CD14-positive monocyte (primary cell): Measurements from ENCODE around the gene MTTP. TPM values are rescaled to one million over a fixed set of nuclear protein-coding genes. Genes with fewer than 3 reads are reported as not detected.

ENCODE experiments used
- DNase-seq, 3 donors: peaks; one replicate each; pipeline ENCODE4 v3.0.0-alpha.2; 2011 to 2022
- H2AFZ ChIP-seq: 2 replicates; pipeline ENCODE4 v1.6.0; 2012; ENCODE audit warnings: mild to moderate bottlenecking, low read depth, low read length, inconsistent platforms; ENCODE audit not compliant: insufficient read depth, poor library complexity, severe bottlenecking
- H3K27ac ChIP-seq, 2 donors: 1 replicate in 1 of 2; 2 replicates in 1 of 2; pipeline ENCODE4 v1.5.1; 2012 to 2013; ENCODE audit warnings: low read length in 2 of 2, control low read depth in 1 of 2, inconsistent platforms in 1 of 2, low read depth in 1 of 2, mild to moderate bottlenecking in 1 of 2
- H3K27me3 ChIP-seq, 2 donors: one replicate each; pipeline versions ENCODE4 v1.6.0 to v1.6.1; 2011 to 2013; ENCODE audit warnings: low read length in 2 of 2; ENCODE audit not compliant: control insufficient read depth in 2 of 2, insufficient read depth in 2 of 2
- H3K36me3 ChIP-seq, 2 donors: replicated peaks in 1 of 2; 1 replicate in 1 of 2; 2 replicates in 1 of 2; pipeline versions ENCODE4 v1.5.1 to v1.6.1; 2012 to 2013; ENCODE audit warnings: low read length in 2 of 2, control low read depth in 1 of 2, inconsistent platforms in 1 of 2, mild to moderate bottlenecking in 1 of 2; ENCODE audit not compliant: insufficient read depth in 2 of 2, control insufficient read depth in 1 of 2
- H3K4me1 ChIP-seq, 2 donors: 1 replicate in 1 of 2; 2 replicates in 1 of 2; pipeline versions ENCODE4 v1.5.1 to v1.6.1; 2012 to 2013; ENCODE audit warnings: low read length in 2 of 2, control low read depth in 1 of 2, inconsistent platforms in 1 of 2, mild to moderate bottlenecking in 1 of 2, moderate library complexity in 1 of 2; ENCODE audit not compliant: insufficient read depth in 2 of 2, control insufficient read depth in 1 of 2
- H3K4me2 ChIP-seq: replicated peaks from 2 replicates; pipeline ENCODE3; 2012; ENCODE audit warnings: low read length, moderate library complexity, mild to moderate bottlenecking; ENCODE audit not compliant: poor library complexity, severe bottlenecking; ENCODE audit errors: extremely low read depth
- H3K4me3 ChIP-seq, 3 experiments: fragments of 200-600 bp in 1 of 3; sonication (generic) in 1 of 3; replicated peaks in 1 of 3; 1 replicate in 2 of 3; 2 replicates in 1 of 3; pipeline ENCODE4 v1.5.1; 2011 to 2013; ENCODE audit warnings: low read length in 3 of 3, mild to moderate bottlenecking in 3 of 3, control low read depth in 2 of 3, low read depth in 2 of 3, inconsistent platforms in 1 of 3, moderate library complexity in 1 of 3
- H3K79me2 ChIP-seq: 2 replicates; pipeline ENCODE4 v1.6.0; 2012; ENCODE audit warnings: mild to moderate bottlenecking, control low read depth, inconsistent platforms, low read length, moderate library complexity; ENCODE audit not compliant: insufficient read depth
- H3K9ac ChIP-seq: 2 replicates; pipeline ENCODE4 v1.6.0; 2017; ENCODE audit warnings: low read length, mild to moderate bottlenecking; ENCODE audit not compliant: insufficient read depth, poor library complexity, severe bottlenecking
- H3K9me3 ChIP-seq, 2 donors: replicated peaks in 1 of 2; 1 replicate in 1 of 2; 2 replicates in 1 of 2; pipeline versions ENCODE4 v1.5.1 to v1.6.1; 2012 to 2013; ENCODE audit warnings: low read length in 2 of 2, control low read depth in 1 of 2; ENCODE audit not compliant: control insufficient read depth in 1 of 2, insufficient read depth in 1 of 2
- H4K20me1 ChIP-seq: 2 replicates; pipeline ENCODE4 v1.6.0; 2012; ENCODE audit warnings: mild to moderate bottlenecking, low read length, control low read depth, moderate library complexity; ENCODE audit not compliant: insufficient read depth
- H3K27ac Mint-ChIP-seq, 7 donors: one replicate each; pipeline ENCODE4 v1.8.0; 2020; ENCODE audit warnings: mild to moderate bottlenecking in 7 of 7, mixed read lengths in 7 of 7, moderate library complexity in 6 of 7, inconsistent platforms in 2 of 7
- H3K27me3 Mint-ChIP-seq, 3 donors: one replicate each; pipeline ENCODE4 v1.8.0; 2021 to 2022; ENCODE audit warnings: low read depth in 3 of 3, mild to moderate bottlenecking in 3 of 3, mixed read lengths in 3 of 3, moderate library complexity in 3 of 3, inconsistent platforms in 1 of 3
- H3K36me3 Mint-ChIP-seq, 2 donors: one replicate each; pipeline ENCODE4 v1.8.0; 2020; ENCODE audit warnings: mixed read lengths in 2 of 2, inconsistent platforms in 1 of 2, mild to moderate bottlenecking in 1 of 2
- H3K4me1 Mint-ChIP-seq: one replicate; pipeline ENCODE4 v1.8.0; 2020; ENCODE audit warnings: mild to moderate bottlenecking, mixed read lengths
- H3K4me3 Mint-ChIP-seq, 2 donors: one replicate each; pipeline ENCODE4 v1.8.0; 2020; ENCODE audit warnings: mild to moderate bottlenecking in 2 of 2, mixed read lengths in 2 of 2, moderate library complexity in 1 of 2
- H3K9me3 Mint-ChIP-seq, 7 donors: one replicate each; pipeline ENCODE4 v1.8.0; 2020 to 2022; ENCODE audit warnings: mixed read lengths in 7 of 7, mild to moderate bottlenecking in 6 of 7, moderate library complexity in 6 of 7, inconsistent platforms in 2 of 7
- WGBS: methylation state at CpG from one replicate; pipeline ENCODE4 v1.1.5; 2013; ENCODE audit warnings: missing lambda C conversion rate; ENCODE audit not compliant: insufficient coverage; 5-methylcytosine and 5-hydroxymethylcytosine counted together
- intact Hi-C, 2 donors: fragments of 100-400 bp; cut with micrococcal nuclease; formaldehyde crosslinking; loops; one replicate each; pipeline versions ENCODE4 v1.15.0 to v1.15.1; 2023
- polyA plus RNA-seq, 3 donors: library from polyadenylated mRNA; depleted of rRNA in 1 of 3; unstranded in 2 of 3; stranded (reverse) in 1 of 3; fragments of 300-500 nt in 2 of 3; fragments of >200 nt in 1 of 3; fragmentation: Illumina TruSeq in 2 of 3; gene quantifications; 1 replicate in 2 of 3; 2 replicates in 1 of 3; pipeline ENCODE4 v1.2.3, GENCODE V29; 2012 to 2021
- TF ChIP-seq, protein P1 (sequence below): fragments of 200-600 bp; IDR thresholded peaks from one replicate; pipeline ENCODE4 v1.8.0; 2022; ENCODE audit warnings: antibody characterized with exemption, mild to moderate bottlenecking

MTTP gene
- polyA plus RNA-seq, 3 donors = not detected

- WGBS = 80% methylated on average over 3 of the region's 4 CpGs
- Mint-ChIP-seq H3K27ac (no peak overlapping the region), H3K4me1 (no peaks in the 10 kb centered on the region)
Observed at GRCh38 chr4:99624141-99624719, 49.6 kb downstream of the MTTP start.

DNA sequence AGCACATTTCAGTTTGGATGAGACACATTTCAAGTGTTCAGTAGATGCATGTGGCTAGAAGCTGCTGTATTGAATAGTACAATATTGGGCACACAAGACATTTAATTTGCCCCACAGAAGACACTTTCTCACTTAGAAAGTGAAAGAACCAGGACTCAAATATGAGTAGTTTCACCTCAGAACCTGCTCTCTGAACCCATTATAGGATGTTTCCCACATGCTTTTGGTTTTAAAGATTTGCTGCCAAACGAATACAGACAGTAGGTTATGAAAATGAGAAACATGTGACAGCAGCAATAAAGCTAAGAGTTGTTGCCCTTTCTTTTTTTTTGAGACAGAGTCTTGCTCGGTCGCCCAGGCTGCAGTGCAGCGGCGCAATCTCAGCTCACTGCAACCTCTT is 50.7 kb downstream of the MTTP start:
- no peaks in the 10 kb centered on the region for H3K79me2 ChIP-seq
- H3K4me2 ChIP-seq = no peak overlapping the region
- no peaks in the 10 kb centered on the region for H3K4me1 ChIP-seq
- no peaks in the 10 kb centered on the region for H3K4me1 Mint-ChIP-seq
- H3K36me3 Mint-ChIP-seq = no peaks in the 10 kb centered on the region
- intact Hi-C loops = no loop called here
- no peak overlapping the region for H3K27ac ChIP-seq
- H3K36me3 ChIP-seq = no peaks in the 10 kb centered on the region
- no peaks in the 10 kb centered on the region for H3K9me3 ChIP-seq
- H3K9ac ChIP-seq = no peak overlapping the region
- H3K27me3 Mint-ChIP-seq = peaks cover 0 to 1% (median 0%) of the 10 kb centered on the region in 3 donors
- WGBS = no CpG with 5 or more reads among the region's 5 CpGs
- H4K20me1 ChIP-seq = no peaks in the 10 kb centered on the region
- DNase-seq = no peak
- TF ChIP-seq, protein P1, sequence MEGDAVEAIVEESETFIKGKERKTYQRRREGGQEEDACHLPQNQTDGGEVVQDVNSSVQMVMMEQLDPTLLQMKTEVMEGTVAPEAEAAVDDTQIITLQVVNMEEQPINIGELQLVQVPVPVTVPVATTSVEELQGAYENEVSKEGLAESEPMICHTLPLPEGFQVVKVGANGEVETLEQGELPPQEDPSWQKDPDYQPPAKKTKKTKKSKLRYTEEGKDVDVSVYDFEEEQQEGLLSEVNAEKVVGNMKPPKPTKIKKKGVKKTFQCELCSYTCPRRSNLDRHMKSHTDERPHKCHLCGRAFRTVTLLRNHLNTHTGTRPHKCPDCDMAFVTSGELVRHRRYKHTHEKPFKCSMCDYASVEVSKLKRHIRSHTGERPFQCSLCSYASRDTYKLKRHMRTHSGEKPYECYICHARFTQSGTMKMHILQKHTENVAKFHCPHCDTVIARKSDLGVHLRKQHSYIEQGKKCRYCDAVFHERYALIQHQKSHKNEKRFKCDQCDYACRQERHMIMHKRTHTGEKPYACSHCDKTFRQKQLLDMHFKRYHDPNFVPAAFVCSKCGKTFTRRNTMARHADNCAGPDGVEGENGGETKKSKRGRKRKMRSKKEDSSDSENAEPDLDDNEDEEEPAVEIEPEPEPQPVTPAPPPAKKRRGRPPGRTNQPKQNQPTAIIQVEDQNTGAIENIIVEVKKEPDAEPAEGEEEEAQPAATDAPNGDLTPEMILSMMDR = no peak
- no peaks in the 10 kb centered on the region for H3K27me3 ChIP-seq
- H3K4me3 Mint-ChIP-seq = no peak overlapping the region
- no peak overlapping the region for H2AFZ ChIP-seq
- H3K27ac Mint-ChIP-seq = no peak overlapping the region
- no peak overlapping the region for H3K4me3 ChIP-seq
- H3K9me3 Mint-ChIP-seq = peaks cover 0 to 3% (median 0%) of the 10 kb centered on the region in 7 donors

More at GRCh38 chr4:99624141-99624719, 49.6 kb downstream of the MTTP start:
- H2AFZ ChIP-seq = no peak overlapping the region
- H3K9me3 ChIP-seq = no peaks in the 10 kb centered on the region
- DNase-seq = no peak
- intact Hi-C loops = no loop called here
- no peaks in the 10 kb centered on the region for H3K4me1 ChIP-seq
- no peaks in the 10 kb centered on the region for H3K36me3 Mint-ChIP-seq
- H4K20me1 ChIP-seq = no peaks in the 10 kb centered on the region
- H3K4me2 ChIP-seq = no peak overlapping the region
- H3K4me3 Mint-ChIP-seq = no peak overlapping the region
- TF ChIP-seq, protein P1 = no peak
- H3K9me3 Mint-ChIP-seq = peaks cover 0 to 3% (median 0%) of the 10 kb centered on the region in 7 donors
- H3K36me3 ChIP-seq = no peaks in the 10 kb centered on the region
- H3K4me3 ChIP-seq = no peak overlapping the region
- H3K27ac ChIP-seq = no peak overlapping the region
- H3K9ac ChIP-seq = no peak overlapping the region
- H3K27me3 Mint-ChIP-seq = peaks cover 0 to 1% (median 0%) of the 10 kb centered on the region in 3 donors
- no peaks in the 10 kb centered on the region for H3K27me3 ChIP-seq
- H3K79me2 ChIP-seq = no peaks in the 10 kb centered on the region
